Activated T-cell treated with anti-CD3 and anti-CD28 coated beads for 4 hours (primary cell): Measurements from ENCODE around the gene ZCCHC3.
A peak's percentile ranks its signal among the peaks of the same experiment; 100 is the strongest.

Source experiments
- DNase-seq: peaks from one replicate; pipeline ENCODE4 v3.0.0-alpha.2; 2020

ZCCHC3 gene

GRCh38 chr20:347640-348484, 50.5 kb downstream of the ZCCHC3 start:
- DNase-seq = peak; percentile 42

DNA sequence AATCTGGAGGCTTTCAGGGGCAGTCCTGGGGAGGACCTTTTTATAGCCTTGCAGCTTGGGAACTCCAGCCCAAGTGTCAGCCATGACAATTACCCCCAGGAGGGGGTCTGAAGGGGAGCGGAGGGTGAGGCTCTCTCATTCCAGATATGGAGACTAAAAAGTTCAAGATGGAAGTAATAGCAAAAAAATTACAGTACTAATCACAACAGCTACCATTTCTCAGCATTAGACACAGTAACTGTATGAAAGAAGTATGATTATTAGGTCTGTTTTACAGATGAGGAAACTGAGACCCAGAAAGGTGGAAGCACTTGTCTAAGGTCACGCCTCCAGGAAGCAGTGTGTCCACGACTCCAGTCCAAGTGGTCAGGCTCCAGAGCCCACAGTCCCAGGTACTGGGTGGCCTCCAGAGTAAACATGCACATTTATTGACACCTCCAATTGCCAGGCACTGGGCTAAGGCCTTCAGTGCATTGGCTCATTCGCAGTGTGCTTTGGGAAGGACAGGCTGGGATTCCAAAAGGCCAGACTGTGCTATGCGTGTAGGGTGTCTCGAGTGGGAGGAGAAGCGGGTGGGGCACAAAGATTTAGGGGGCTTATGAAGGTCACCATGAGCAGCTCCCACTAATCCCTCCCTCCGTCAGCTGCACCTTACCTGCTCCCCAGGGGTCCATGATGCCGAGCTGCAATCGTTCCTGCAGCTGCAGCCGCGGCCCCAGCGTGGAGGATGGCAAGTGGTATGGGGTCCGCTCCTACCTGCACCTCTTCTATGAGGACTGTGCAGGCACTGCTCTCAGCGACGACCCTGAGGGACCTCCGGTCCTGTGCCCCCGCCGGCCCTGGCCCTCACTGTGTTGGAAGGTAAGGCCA, 51.8 kb downstream of the ZCCHC3 start:
- DNase-seq = no peak
